Brain pericyte (primary cell): Measurements from ENCODE around the gene EDEM2.
"Not testable (repeated sequence)": the region's sequence is repeated elsewhere in the genome, so short reads cannot be mapped to it uniquely, and the experiment has no call there.

Experiments
- DNase-seq: peaks from one replicate; pipeline ENCODE4 v3.0.0-alpha.2; 2012; ENCODE audit warnings: low read depth, low spot score

EDEM2 gene

DNA sequence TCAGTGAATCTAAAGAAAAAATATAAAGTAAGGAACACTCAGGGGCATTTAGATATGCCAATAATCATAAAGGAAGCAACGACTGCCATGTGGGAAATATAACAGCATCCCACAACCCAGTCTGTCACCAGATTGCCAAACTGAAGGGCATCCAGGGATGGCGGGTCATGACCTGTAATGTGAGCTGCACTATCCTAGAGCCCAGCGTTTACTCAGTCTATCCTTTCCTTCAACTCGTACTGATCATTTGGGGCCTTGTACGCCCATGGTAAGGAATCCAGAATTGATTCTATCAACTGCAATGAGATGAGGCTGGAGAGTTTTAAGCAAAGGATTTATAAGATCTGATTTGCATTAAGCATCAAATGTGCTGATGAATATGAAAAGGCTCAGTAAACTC, 59.8 kb downstream of the EDEM2 start:
- no peak for DNase-seq

DNA sequence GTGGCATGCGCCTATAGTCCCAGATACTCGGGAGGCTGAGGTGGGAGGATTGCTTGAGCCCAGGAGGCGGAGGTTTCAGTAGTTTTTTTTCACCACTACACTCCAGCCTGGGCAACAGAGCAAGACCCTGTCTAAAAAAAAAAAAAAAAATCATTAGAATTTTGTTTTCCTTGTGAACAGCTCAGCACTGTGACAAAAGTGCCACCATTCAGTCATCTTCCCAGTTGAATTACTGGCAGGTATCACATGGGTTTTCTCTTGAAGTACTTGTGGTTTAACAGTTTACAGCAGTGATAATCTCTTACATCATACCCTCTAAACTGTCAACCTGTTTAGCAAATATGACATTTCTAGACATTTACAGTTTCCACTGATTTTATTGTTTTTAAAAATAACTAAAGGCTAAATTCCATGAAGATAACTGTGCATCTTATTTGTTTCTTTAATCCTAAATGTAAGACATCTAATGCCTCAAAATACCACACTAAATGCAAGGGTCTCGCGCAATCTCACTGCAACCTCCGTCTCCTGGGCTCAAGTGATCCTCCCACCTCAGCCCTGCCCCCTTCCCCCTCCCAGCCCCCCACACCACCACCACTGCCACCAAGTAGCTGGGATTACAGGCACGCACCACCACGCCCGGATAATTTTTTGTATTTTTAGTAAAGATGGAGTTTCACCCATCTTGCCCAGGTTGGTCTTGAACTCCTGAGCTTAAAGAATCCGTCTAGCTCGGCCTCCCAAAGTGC, 61.5 kb downstream of the EDEM2 start:
- no peak for DNase-seq

GRCh38 chr20:35084998-35085397, 62.1 kb downstream of the EDEM2 start:
- DNase-seq, result no peak

DNA sequence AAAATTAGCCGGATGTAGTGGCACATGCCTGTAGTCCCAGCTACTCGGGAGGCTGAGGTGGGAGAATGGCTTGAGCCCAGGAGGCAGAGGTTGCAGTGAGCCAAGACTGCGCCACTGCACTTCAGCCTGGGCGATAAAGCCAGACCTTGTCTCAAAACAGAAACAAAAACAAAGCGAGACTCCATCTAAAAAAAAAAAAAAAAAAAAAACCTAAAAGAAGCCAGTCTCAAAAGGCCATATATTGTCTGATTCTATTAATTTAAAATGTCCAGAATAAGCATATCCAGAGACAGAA, 66.8 kb downstream of the EDEM2 start:
- not testable (repeated sequence) for DNase-seq

DNA sequence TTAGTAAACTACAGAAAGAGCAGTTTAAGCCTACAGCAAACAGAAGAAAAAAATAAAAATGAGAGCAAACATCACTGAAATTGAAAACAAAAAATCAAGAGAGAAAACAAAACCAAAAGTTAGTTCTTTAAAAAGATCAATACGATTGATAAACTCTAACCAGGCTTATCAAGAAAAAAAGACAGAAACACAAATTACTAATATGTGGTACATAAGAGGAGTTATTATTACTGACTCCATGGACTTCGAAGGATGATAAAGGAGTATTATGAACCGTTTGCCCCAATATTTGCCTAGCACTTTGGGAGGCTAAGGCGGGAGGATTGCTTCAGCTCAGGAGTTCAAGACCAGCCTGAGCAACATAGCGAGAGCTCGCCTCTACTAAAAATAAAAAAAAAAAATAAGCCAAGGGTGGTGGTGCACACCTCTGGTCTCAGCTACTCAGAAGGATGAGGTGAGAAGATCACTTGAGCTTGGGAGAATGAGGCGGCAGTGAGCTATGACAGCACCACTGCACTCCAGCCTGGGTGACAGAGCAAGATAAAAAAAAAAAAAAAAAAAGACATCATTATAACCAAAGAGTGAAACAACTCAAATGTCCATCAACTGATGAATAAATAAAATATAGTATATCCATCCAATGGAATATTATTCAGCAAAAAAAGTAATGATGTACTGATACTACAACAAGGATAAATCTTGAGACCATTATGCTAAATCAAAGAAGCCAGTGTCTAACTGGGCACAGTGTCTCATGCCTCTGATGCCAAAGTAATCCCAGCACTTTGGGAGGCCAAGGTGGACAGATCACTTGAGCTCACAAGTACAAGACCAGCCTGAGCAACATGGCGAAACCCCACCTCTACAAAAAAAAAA, 67.4 kb downstream of the EDEM2 start:
- DNase-seq, result no peak

DNA sequence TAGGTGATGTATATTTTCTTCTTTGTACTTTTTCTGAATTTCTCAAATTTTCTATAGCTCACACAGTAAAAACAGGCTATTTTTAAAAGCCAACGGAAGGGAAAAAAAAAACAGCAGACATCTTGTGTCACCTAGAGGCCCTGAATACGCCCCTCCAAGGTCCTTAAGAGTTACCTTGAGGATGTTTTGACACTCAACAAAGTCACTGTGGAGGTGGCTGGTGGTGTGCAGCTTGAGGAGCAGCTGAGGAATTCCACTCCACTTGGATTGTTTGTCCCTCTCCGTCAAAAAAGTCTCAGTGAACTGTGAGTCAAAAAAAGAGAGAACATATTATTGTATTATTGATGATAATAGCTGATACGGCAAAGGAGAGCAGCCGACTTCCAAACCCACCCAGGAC, 69.3 kb downstream of the EDEM2 start:
- no peak for DNase-seq

- DNase-seq, result no peak
Measured at GRCh38 chr20:35077341-35077740, 69.8 kb downstream of the EDEM2 start.

GRCh38 chr20:35071436-35072153, 75.5 kb downstream of the EDEM2 start:
- not testable (repeated sequence) for DNase-seq

GRCh38 chr20:35066194-35066593, 80.9 kb downstream of the EDEM2 start:
- DNase-seq, result no peak
